Esophagus muscularis mucosa (tissue), 4 donors: ENCODE results near the gene RAB20. TPM values are rescaled to one million over a fixed set of nuclear protein-coding genes. Genes with fewer than 3 reads are reported as not detected.
A peak's percentile ranks its signal among the peaks of the same experiment; 100 is the strongest.

Source experiments
- DNase-seq: peaks from one replicate; pipeline ENCODE4 v3.0.0-alpha.2; 2017; ENCODE audit errors: extremely low spot score
- H3K27ac ChIP-seq, 4 donors: fragments of 200-600 bp; sonication (generic); replicated peaks in 1 of 4; 1 replicate in 3 of 4; 2 replicates in 1 of 4; pipeline ENCODE4 v1.5.1; 2016 to 2019; ENCODE audit warnings: mild to moderate bottlenecking in 1 of 4
- H3K27me3 ChIP-seq, 4 donors: fragments of 200-600 bp; sonication (generic); one replicate each; pipeline versions ENCODE4 v1.5.1 to v1.6.0; 2016 to 2019
- H3K36me3 ChIP-seq, 4 donors: fragments of 200-600 bp; sonication (generic); one replicate each; pipeline ENCODE4 v1.5.1; 2016 to 2019
- H3K4me1 ChIP-seq, 4 donors: fragments of 200-600 bp; sonication (generic); one replicate each; pipeline ENCODE4 v1.5.1; 2016 to 2019
- H3K4me3 ChIP-seq, 4 donors: fragments of 200-600 bp; sonication (generic); 1 replicate in 2 of 4; 2 replicates in 2 of 4; pipeline ENCODE4 v1.5.1; 2016 to 2019; ENCODE audit warnings: mild to moderate bottlenecking in 4 of 4, moderate library complexity in 1 of 4
- H3K9me3 ChIP-seq, 4 donors: fragments of 200-600 bp; sonication (generic); 1 replicate in 3 of 4; 2 replicates in 1 of 4; pipeline ENCODE4 v1.5.1; 2016 to 2019
- EP300 ChIP-seq: sonication (generic); formaldehyde crosslinking; IDR thresholded peaks from one replicate; pipeline ENCODE4 v1.6.1; 2017; ENCODE audit warnings: antibody characterized with exemption
- POLR2A ChIP-seq: fragments of 450-650 bp; IDR thresholded peaks from one replicate; pipeline ENCODE4 v1.6.1; 2017; ENCODE audit warnings: antibody characterized with exemption, moderate library complexity, mild to moderate bottlenecking, low read depth
- POLR2AphosphoS5 ChIP-seq, 2 donors: sonication (generic); formaldehyde crosslinking; IDR thresholded peaks; one replicate each; pipeline ENCODE4 v1.6.1; 2017; ENCODE audit warnings: antibody characterized with exemption in 2 of 2
- WGBS: methylation state at CpG from one replicate; pipeline ENCODE4 v1.1.5; 2018; 5-methylcytosine and 5-hydroxymethylcytosine counted together
- intact Hi-C: fragments of 100-400 bp; cut with DNase I; formaldehyde crosslinking; loops from one replicate; pipeline ENCODE4 v1.15.1; 2023
- total RNA-seq, 4 donors: library from RNA; depleted of rRNA; stranded (reverse); fragments of >200 nt; gene quantifications; one replicate each; pipeline versions ENCODE4 v1.1.0 to v1.2.1, GENCODE V29; 2016
- TF ChIP-seq, protein P1 (sequence below), 3 experiments: fragments of 200-600 bp in 2 of 3; fragments of 450-650 bp in 1 of 3; sonication (generic) in 2 of 3; IDR thresholded peaks; one replicate each; pipeline ENCODE4 v1.5.1; 2017 to 2019; ENCODE audit warnings: antibody characterized with exemption in 3 of 3, mild to moderate bottlenecking in 2 of 3, moderate library complexity in 1 of 3

Gene RAB20
- total RNA-seq, 4 donors from 2014 or later: 10.9 to 40.6 (median 15.4) TPM

DNA sequence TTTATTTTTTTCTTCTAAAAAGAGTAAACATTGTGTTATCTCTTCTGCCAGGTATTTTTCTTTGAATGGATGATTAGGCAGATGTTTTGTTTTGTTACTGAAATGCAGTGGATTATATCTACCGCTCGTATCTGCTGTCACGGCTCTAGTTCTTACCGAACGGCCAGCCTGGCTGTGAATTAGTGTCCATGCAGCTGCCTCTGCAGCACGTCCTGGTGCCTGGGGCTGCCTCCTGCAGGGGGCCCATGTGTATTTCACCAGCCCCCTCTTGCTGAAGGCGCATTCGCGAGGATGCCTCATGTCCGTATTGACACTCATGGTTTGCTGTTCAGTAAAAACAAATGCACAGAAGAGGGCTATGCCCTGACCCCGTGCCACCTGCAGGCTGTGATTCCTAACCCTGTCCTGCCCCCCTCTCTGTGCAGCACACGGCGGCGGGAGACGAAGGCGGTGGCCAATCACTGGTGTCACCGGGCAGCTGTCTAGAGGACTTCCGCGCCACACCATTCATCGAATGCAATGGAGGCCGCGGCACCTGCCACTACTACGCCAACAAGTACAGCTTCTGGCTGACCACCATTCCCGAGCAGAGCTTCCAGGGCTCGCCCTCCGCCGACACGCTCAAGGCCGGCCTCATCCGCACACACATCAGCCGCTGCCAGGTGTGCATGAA lies 49.9 kb downstream of the RAB20 start:
- intact Hi-C loops: no loop called here
- Histone ChIP-seq H3K27me3 (no peaks in the 10 kb centered on the region), H3K4me3 (no peak overlapping the region), H3K4me1 (peaks cover 35 to 41% (median 38%) of the 10 kb centered on the region in 4 donors), H3K27ac (no peak overlapping the region), H3K36me3 (peaks cover 35 to 83% (median 79%) of the 10 kb centered on the region in 4 donors), H3K9me3 (no peaks in the 10 kb centered on the region)
- TF ChIP-seq POLR2A: no peak
- TF ChIP-seq, protein P1, sequence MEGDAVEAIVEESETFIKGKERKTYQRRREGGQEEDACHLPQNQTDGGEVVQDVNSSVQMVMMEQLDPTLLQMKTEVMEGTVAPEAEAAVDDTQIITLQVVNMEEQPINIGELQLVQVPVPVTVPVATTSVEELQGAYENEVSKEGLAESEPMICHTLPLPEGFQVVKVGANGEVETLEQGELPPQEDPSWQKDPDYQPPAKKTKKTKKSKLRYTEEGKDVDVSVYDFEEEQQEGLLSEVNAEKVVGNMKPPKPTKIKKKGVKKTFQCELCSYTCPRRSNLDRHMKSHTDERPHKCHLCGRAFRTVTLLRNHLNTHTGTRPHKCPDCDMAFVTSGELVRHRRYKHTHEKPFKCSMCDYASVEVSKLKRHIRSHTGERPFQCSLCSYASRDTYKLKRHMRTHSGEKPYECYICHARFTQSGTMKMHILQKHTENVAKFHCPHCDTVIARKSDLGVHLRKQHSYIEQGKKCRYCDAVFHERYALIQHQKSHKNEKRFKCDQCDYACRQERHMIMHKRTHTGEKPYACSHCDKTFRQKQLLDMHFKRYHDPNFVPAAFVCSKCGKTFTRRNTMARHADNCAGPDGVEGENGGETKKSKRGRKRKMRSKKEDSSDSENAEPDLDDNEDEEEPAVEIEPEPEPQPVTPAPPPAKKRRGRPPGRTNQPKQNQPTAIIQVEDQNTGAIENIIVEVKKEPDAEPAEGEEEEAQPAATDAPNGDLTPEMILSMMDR (IDR thresholded peaks at IDR 0.05): no peak
- TF ChIP-seq POLR2AphosphoS5 (IDR thresholded peaks at IDR 0.05): no peak
- no peak for TF ChIP-seq EP300
- no peak for DNase-seq
- WGBS: 92% methylated on average over 30 of the region's 31 CpGs

DNA sequence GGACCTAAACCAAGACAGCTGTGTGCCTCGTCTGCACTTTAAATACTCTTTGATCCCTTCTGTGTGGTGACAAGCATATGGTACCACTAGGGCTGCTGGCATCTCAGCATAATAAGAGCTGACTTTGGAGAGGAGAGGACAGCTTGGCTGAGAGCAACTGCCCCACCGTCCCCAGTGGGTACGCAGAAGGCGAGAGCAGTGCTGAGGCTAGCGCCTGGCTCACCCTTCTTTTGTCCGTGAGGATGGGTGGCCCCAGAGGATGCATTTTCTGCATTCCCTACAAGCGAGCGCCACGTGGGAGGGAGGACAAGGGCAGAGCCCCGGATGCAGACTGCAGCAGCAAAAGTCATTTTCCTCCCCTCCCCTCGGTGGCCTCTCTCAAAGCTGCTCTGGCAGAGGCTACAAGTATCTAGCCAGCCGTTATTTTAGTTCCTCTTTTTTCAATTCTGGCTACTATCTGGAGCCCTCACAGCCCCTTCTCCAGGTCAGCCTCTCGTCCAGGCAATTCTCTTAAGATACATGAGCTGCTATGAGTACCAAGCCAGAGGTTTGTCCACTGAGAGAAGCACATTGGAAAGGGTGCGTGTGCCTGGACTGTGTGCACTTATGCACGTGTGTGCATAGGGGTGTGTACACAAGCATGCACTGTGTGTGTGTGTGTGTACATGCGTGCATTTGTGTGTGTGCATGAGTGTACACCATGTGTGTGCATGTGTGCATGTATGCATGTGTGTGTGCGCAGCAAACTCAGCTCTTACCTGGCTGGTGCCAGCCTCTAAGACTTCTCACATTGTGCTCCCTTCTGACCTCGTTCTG lies 51.3 kb downstream of the RAB20 start:
- Histone ChIP-seq H3K36me3 (peaks cover 47 to 98% (median 93%) of the 10 kb centered on the region in 4 donors), H3K9me3 (no peaks in the 10 kb centered on the region), H3K27me3 (no peaks in the 10 kb centered on the region), H3K27ac (peak overlapping the region; percentile 21 to 79 (median 66)), H3K4me3 (no peak overlapping the region), H3K4me1 (peaks cover 41 to 56% (median 51%) of the 10 kb centered on the region in 4 donors)
- WGBS: 48% methylated on average over 17 of the region's 18 CpGs
- intact Hi-C loops: loop anchor here (5.0 kb wide), 1 partner anchor 52 kb away; the partner anchor contains the start of gene RAB20
- no peak for DNase-seq
- TF ChIP-seq EP300: no peak
- TF ChIP-seq POLR2A: no peak
- TF ChIP-seq POLR2AphosphoS5 (IDR thresholded peaks at IDR 0.05): no peak
- TF ChIP-seq, protein P1 (IDR thresholded peaks at IDR 0.05): no peak

DNA sequence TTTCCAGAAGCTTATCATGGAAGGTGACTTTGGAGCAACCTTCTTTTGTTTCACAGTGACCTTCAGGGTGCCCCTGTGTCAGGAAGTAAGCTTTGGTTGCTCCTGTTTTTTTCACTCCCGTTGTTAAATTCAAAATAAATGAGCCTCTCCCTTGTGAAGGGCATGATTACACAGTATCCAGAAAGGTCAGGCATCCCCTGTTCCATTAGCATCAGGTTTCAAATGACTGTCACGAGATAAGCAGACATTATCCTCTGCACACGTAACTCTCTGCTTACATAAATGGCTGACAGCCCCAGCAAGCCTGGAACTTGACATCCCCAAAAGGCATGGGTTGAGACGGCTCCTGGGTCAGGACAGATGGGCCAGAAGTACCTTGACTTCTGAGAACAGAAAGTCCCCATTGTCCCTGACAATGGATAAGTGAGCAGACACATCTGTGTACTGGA lies 52.0 kb downstream of the RAB20 start:
- Histone ChIP-seq H3K4me1 (peaks cover 41 to 56% (median 51%) of the 10 kb centered on the region in 4 donors), H3K9me3 (no peaks in the 10 kb centered on the region), H3K27ac (peak overlapping the region; percentile 21 to 79 (median 66)), H3K4me3 (no peak overlapping the region), H3K27me3 (no peaks in the 10 kb centered on the region), H3K36me3 (peaks cover 53 to 98% (median 94%) of the 10 kb centered on the region in 4 donors)
- no peak for DNase-seq
- WGBS: 24% methylated on average over 3 of the region's 4 CpGs
- intact Hi-C loops: loop anchor here (5.0 kb wide), 1 partner anchor 53 kb away; the partner anchor contains the start of gene RAB20
- TF ChIP-seq EP300 (no peak), POLR2AphosphoS5 (IDR thresholded peaks at IDR 0.05) (peak; percentile 26 to 41), POLR2A (no peak)
- TF ChIP-seq, protein P1 (IDR thresholded peaks at IDR 0.05): no peak

DNA sequence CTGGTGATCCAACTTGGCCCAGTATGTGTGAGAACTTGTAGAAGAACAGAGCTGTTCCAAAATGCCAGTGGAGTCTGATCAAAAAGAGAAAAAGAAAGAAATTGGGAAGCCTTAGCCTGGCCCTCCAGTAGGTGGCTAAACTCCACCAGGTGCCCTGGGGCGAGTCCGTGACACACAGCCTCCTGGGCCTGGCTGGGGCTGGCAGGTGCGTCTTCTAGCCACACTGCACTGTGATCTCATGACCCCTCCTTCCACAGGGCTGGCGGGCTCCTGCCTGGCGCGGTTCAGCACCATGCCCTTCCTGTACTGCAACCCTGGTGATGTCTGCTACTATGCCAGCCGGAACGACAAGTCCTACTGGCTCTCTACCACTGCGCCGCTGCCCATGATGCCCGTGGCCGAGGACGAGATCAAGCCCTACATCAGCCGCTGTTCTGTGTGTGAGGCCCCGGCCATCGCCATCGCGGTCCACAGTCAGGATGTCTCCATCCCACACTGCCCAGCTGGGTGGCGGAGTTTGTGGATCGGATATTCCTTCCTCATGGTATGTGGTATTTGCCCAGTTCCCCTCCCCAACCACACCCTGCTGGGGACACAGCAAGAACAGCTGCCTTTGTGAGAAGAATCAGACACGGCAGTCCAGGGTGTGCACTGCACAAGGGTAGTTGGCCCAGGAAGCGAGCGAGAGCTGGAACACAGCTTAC lies 53.7 kb downstream of the RAB20 start:
- no peaks in the 10 kb centered on the region for H3K9me3 ChIP-seq
- intact Hi-C loops: loop anchor here (5.0 kb wide), 1 partner anchor 54 kb away; the partner anchor contains the start of gene RAB20
- H3K4me3 ChIP-seq: no peak overlapping the region
- TF ChIP-seq POLR2AphosphoS5 (IDR thresholded peaks at IDR 0.05): peak in 1 of 2 donors; percentile 30
- no peak for TF ChIP-seq EP300
- TF ChIP-seq POLR2A: no peak
- TF ChIP-seq, protein P1 (IDR thresholded peaks at IDR 0.05): peak in 1 of 3 experiments; percentile 23
- peak overlapping the region; percentile 69 to 79 (median 78) for H3K27ac ChIP-seq
- H3K36me3 ChIP-seq: peaks cover 56 to 99% (median 95%) of the 10 kb centered on the region in 4 donors
- no peaks in the 10 kb centered on the region for H3K27me3 ChIP-seq
- no peak for DNase-seq
- WGBS: 87% methylated on average over 15 of the region's 23 CpGs
- H3K4me1 ChIP-seq: peaks cover 45 to 62% (median 51%) of the 10 kb centered on the region in 4 donors
